ENCODE results near the gene AOPEP. TPM values are rescaled to one million over a fixed set of nuclear protein-coding genes. Genes with fewer than 3 reads are reported as not detected.
A peak's percentile ranks its signal among the peaks of the same experiment; 100 is the strongest.

The AOPEP gene
- total RNA-seq, 1 experiment from 2014 or later: 14.4 TPM

GRCh38 chr9:95105519-95106287 lies 379.2 kb downstream of the AOPEP start:
- H3K4me3 Mint-ChIP-seq: no peak overlapping the region
- H3K27me3 Mint-ChIP-seq (ENCODE audit: low read depth): no peaks in the 10 kb centered on the region
- DNase-seq (ENCODE audit: low spot score) (no peak), ATAC-seq (no peak)
- peak overlapping the region; percentile 8 for H3K27ac Mint-ChIP-seq
- ChIA-PET CTCF (interaction anchor here (4.0 kb wide), 1 partner anchor 26 kb away, joined by 25 read pairs; no protein-coding TSS in a partner anchor), POLR2A (no interaction called here)
- peaks cover 13% of the 10 kb centered on the region for H3K4me1 Mint-ChIP-seq
- no peaks in the 10 kb centered on the region for H3K9me3 Mint-ChIP-seq
- TF ChIP-seq FOXP4 (CRISPR knock-in tag; IDR thresholded peaks at IDR 0.05) (no peak), ZNF219 (CRISPR knock-in tag; IDR thresholded peaks at IDR 0.05; ENCODE audit: borderline replicate concordance) (no peak), NR2C2 (CRISPR knock-in tag; IDR thresholded peaks at IDR 0.05) (no peak), ETV6 (CRISPR knock-in tag; IDR thresholded peaks at IDR 0.05) (no peak), HMGA2 (CRISPR knock-in tag; IDR thresholded peaks at IDR 0.05) (no peak), NFE2L1 (CRISPR knock-in tag; IDR thresholded peaks at IDR 0.05) (no peak), NR1H2 (CRISPR knock-in tag; IDR thresholded peaks at IDR 0.05) (no peak), ATF1 (CRISPR knock-in tag; IDR thresholded peaks at IDR 0.05) (no peak), NFATC4 (CRISPR knock-in tag; IDR thresholded peaks at IDR 0.05) (no peak), EMX1 (CRISPR knock-in tag; IDR thresholded peaks at IDR 0.05) (no peak), PREB (CRISPR knock-in tag; IDR thresholded peaks at IDR 0.05; ENCODE audit: borderline replicate concordance) (no peak)
- TF ChIP-seq, protein P1, sequence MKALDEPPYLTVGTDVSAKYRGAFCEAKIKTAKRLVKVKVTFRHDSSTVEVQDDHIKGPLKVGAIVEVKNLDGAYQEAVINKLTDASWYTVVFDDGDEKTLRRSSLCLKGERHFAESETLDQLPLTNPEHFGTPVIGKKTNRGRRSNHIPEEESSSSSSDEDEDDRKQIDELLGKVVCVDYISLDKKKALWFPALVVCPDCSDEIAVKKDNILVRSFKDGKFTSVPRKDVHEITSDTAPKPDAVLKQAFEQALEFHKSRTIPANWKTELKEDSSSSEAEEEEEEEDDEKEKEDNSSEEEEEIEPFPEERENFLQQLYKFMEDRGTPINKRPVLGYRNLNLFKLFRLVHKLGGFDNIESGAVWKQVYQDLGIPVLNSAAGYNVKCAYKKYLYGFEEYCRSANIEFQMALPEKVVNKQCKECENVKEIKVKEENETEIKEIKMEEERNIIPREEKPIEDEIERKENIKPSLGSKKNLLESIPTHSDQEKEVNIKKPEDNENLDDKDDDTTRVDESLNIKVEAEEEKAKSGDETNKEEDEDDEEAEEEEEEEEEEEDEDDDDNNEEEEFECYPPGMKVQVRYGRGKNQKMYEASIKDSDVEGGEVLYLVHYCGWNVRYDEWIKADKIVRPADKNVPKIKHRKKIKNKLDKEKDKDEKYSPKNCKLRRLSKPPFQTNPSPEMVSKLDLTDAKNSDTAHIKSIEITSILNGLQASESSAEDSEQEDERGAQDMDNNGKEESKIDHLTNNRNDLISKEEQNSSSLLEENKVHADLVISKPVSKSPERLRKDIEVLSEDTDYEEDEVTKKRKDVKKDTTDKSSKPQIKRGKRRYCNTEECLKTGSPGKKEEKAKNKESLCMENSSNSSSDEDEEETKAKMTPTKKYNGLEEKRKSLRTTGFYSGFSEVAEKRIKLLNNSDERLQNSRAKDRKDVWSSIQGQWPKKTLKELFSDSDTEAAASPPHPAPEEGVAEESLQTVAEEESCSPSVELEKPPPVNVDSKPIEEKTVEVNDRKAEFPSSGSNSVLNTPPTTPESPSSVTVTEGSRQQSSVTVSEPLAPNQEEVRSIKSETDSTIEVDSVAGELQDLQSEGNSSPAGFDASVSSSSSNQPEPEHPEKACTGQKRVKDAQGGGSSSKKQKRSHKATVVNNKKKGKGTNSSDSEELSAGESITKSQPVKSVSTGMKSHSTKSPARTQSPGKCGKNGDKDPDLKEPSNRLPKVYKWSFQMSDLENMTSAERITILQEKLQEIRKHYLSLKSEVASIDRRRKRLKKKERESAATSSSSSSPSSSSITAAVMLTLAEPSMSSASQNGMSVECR (CRISPR knock-in tag; IDR thresholded peaks at IDR 0.05; ENCODE audit: borderline replicate concordance): no peak
- TF ChIP-seq, protein P2, sequence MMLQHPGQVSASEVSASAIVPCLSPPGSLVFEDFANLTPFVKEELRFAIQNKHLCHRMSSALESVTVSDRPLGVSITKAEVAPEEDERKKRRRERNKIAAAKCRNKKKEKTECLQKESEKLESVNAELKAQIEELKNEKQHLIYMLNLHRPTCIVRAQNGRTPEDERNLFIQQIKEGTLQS (CRISPR knock-in tag; conservative IDR thresholded peaks at IDR 0.05): no peak
- TF ChIP-seq, protein P3, sequence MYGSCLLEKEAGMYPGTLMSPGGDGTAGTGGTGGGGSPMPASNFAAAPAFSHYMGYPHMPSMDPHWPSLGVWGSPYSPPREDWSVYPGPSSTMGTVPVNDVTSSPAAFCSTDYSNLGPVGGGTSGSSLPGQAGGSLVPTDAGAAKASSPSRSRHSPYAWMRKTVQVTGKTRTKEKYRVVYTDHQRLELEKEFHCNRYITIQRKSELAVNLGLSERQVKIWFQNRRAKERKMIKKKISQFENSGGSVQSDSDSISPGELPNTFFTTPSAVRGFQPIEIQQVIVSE (CRISPR knock-in tag; IDR thresholded peaks at IDR 0.05; ENCODE audit: borderline replicate concordance): no peak
- TF ChIP-seq, protein P4, sequence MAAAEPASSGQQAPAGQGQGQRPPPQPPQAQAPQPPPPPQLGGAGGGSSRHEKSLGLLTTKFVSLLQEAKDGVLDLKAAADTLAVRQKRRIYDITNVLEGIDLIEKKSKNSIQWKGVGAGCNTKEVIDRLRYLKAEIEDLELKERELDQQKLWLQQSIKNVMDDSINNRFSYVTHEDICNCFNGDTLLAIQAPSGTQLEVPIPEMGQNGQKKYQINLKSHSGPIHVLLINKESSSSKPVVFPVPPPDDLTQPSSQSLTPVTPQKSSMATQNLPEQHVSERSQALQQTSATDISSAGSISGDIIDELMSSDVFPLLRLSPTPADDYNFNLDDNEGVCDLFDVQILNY (CRISPR knock-in tag; IDR thresholded peaks at IDR 0.05): no peak
- H3K36me3 Mint-ChIP-seq: 0 out of 2 replicates have a peak, but pooled peaks cover 4% of the 10 kb centered on the region

All from WTC11 (cell line).